Measurements from ENCODE around the gene RHOA. TPM values are rescaled to one million over a fixed set of nuclear protein-coding genes. Genes with fewer than 3 reads are reported as not detected.
"Not testable (repeated sequence)": the region's sequence is repeated elsewhere in the genome, so short reads cannot be mapped to it uniquely, and the experiment has no call there.

RHOA gene
- total and polyA plus RNA-seq, 2 of the 13 experiments (the other 11 are each of a cell fraction or from before 2014, with no cell fraction given) = 131 to 177 TPM

- Histone ChIP-seq H3K27ac (ENCODE audit: extremely low read length, insufficient read depth, low read length) (peak overlapping the region; percentile 94), H3K4me1 (ENCODE audit: insufficient read depth, low read length) (peaks cover 40% of the 10 kb centered on the region), H3K36me3 (replicated peaks in 1 of 2; ENCODE audit: control insufficient read depth in 1 of 2, insufficient read depth in 2 of 2, low read length in 2 of 2) (peaks cover 5 to 25% of the 10 kb centered on the region in 2 experiments), H3K79me2 (ENCODE audit: insufficient read depth, low read length) (peaks cover 14% of the 10 kb centered on the region), H3K4me2 (ENCODE audit: low read depth, low read length) (peak overlapping the region; percentile 79), H3K9ac (ENCODE audit: insufficient read depth, low read depth, low read length) (peak overlapping the region; percentile 80), H3K4me3 (replicated peaks in 1 of 3; ENCODE audit: insufficient read depth in 1 of 3, low read depth in 2 of 3, low read length in 3 of 3) (peak overlapping the region; percentile 62 to 73 (median 63))
- H2AFZ ChIP-seq (ENCODE audit: low read length); FAIRE-seq; H4K20me1 ChIP-seq (ENCODE audit: insufficient read depth, low read length); H3K27me3 ChIP-seq (ENCODE audit: control insufficient read depth in 1 of 2, insufficient read depth in 2 of 2, low read length in 2 of 2); in situ Hi-C loops (cut with HindIII; ENCODE audit: extremely low pct_ligation_motif_present, low pct_unique_long_range_greater_than_20kb); DNase-seq (ENCODE audit: low spot score); H3K9me3 ChIP-seq (ENCODE audit: low read length); TF ChIP-seq HNF4G (CRISPR knock-in tag; IDR thresholded peaks at IDR 0.05; ENCODE audit: borderline replicate concordance, low read depth): not testable (repeated sequence)
- intact Hi-C loops (cut with micrococcal nuclease; ENCODE audit: unreplicated experiment) = loop anchor here (1.0 to 5.0 kb wide), 2 partner anchors 17 to 55 kb away; partner anchors contain the start of genes RHOA, TCTA and USP4
- ChIA-PET CTCF (ENCODE audit: low intra/inter-chr PET ratio, low total read pairs) (interaction anchor here (1.2 kb wide), 1 partner anchor 17 kb away, joined by 6 read pairs; the partner anchor contains the start of gene USP4), POLR2A (interaction anchor here (0.7 to 5.5 kb wide), 18 partner anchors 10 to 264 kb away, joined by 3 to 134 read pairs (median 8); partner anchors contain the start of genes AMT, DAG1, LAMB2 and NICN1)
- BruUV-seq (replicated peaks) = TSS peak; percentile 77
- 3% methylated on average over 6 of the region's 63 CpGs for WGBS (ENCODE audit: low lambda C conversion rate)
- ATAC-seq = peak; percentile 19
- TF ChIP-seq SAP130 (CRISPR knock-in tag; IDR thresholded peaks at IDR 0.05; ENCODE audit: low read depth) = peak; percentile 47; the same call in 1 of the 2 replicates
- 0 out of 2 replicates have a peak, but pooled peaks have one; percentile 15 for TF ChIP-seq THAP7 (CRISPR knock-in tag; IDR thresholded peaks at IDR 0.05)
- TF ChIP-seq SRY (CRISPR knock-in tag; IDR thresholded peaks at IDR 0.05) = 0 out of 2 replicates have a peak, but pooled peaks have one; percentile 33
- TF ChIP-seq CEBPG (CRISPR knock-in tag; IDR thresholded peaks at IDR 0.05) = peak; percentile 67
- TF ChIP-seq ZMYM2 (CRISPR knock-in tag; IDR thresholded peaks at IDR 0.05) = 0 out of 2 replicates have a peak, but pooled peaks have one; percentile 30
- 0 out of 2 replicates have a peak, but pooled peaks have one; percentile 15 for TF ChIP-seq ZFP90 (CRISPR knock-in tag; IDR thresholded peaks at IDR 0.05; ENCODE audit: borderline replicate concordance)
- TF ChIP-seq ZSCAN21 (CRISPR knock-in tag; IDR thresholded peaks at IDR 0.05; ENCODE audit: borderline replicate concordance) = 0 out of 2 replicates have a peak, but pooled peaks have one; percentile 9
- TF ChIP-seq PATZ1 (CRISPR knock-in tag; IDR thresholded peaks at IDR 0.05) = peak; percentile 19; the same call in 1 of the 2 replicates
- peak; percentile 54; the same call in 1 of the 2 replicates for TF ChIP-seq TFAP4 (IDR thresholded peaks at IDR 0.05; ENCODE audit: borderline replicate concordance, low read depth)
- TF ChIP-seq SNAPC4 (CRISPR knock-in tag; IDR thresholded peaks at IDR 0.05) = 0 out of 2 replicates have a peak, but pooled peaks have one; percentile 14
- TF ChIP-seq KAT7 (CRISPR knock-in tag; IDR thresholded peaks at IDR 0.05; ENCODE audit: borderline replicate concordance) = 0 out of 2 replicates have a peak, but pooled peaks have one; percentile 14
- TF ChIP-seq HNF4G (IDR thresholded peaks at IDR 0.05; ENCODE audit: borderline replicate concordance, low read depth, low read length) = 0 out of 2 replicates have a peak, but pooled peaks have one; percentile 1
Measured at GRCh38 chr3:49357443-49358216, 54.1 kb downstream of the RHOA start.
